OCI-LY1 (cell line): ENCODE results near the gene CCM2.

Source experiments
- EZH2 ChIP-seq: fragments of 200-600 bp; sonication (generic), shearing (Covaris generic); IDR thresholded peaks from 2 replicates; pipeline ENCODE4 v1.8.0; 2017; ENCODE audit warnings: borderline replicate concordance, mixed run types, mild to moderate bottlenecking, antibody characterized with exemption, low read length, moderate library complexity, mixed read lengths
- TF ChIP-seq, protein P1 (sequence below): fragments of 200-600 bp; sonication (generic), shearing (Covaris generic); IDR thresholded peaks from 2 replicates; pipeline ENCODE4 v1.5.1; 2017; ENCODE audit warnings: mild to moderate bottlenecking, antibody characterized with exemption, low read length, moderate library complexity, mixed read lengths

DNA sequence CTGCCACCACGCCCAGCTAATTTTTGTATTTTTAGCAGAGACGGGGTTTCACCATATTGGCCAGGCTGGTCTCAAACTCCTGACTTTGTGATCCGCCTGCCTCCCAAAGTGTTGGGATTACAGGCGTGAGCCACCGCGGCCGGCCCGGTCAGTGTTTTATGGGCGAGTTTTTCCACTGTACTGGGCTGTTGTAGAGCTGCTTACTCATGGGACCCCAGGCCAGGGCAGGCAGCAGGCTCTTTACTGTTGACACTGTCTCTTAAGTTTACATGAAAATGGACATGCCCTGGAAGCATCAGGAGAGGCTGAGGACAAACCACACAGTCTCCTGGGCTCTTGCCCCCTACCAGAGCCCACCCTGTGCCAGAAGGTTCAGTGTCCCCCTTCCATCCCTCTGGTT lies 77.6 kb downstream of the CCM2 start:
- TF ChIP-seq, protein P1, sequence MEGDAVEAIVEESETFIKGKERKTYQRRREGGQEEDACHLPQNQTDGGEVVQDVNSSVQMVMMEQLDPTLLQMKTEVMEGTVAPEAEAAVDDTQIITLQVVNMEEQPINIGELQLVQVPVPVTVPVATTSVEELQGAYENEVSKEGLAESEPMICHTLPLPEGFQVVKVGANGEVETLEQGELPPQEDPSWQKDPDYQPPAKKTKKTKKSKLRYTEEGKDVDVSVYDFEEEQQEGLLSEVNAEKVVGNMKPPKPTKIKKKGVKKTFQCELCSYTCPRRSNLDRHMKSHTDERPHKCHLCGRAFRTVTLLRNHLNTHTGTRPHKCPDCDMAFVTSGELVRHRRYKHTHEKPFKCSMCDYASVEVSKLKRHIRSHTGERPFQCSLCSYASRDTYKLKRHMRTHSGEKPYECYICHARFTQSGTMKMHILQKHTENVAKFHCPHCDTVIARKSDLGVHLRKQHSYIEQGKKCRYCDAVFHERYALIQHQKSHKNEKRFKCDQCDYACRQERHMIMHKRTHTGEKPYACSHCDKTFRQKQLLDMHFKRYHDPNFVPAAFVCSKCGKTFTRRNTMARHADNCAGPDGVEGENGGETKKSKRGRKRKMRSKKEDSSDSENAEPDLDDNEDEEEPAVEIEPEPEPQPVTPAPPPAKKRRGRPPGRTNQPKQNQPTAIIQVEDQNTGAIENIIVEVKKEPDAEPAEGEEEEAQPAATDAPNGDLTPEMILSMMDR = no peak
- TF ChIP-seq EZH2 = no peak
